Stimulated activated CD8-positive, alpha-beta memory T cell treated with anti-CD3 and anti-CD28 coated beads, Interleukin-7, amount 100 ng/mL, for 1 hour (primary cell): Measurements from ENCODE around the gene CADM1.

Experiments used
- DNase-seq, 2 donors: peaks; one replicate each; pipeline ENCODE4 v3.0.0-alpha.2; 2020; ENCODE audit warnings: low read depth in 2 of 2

CADM1 gene

DNA sequence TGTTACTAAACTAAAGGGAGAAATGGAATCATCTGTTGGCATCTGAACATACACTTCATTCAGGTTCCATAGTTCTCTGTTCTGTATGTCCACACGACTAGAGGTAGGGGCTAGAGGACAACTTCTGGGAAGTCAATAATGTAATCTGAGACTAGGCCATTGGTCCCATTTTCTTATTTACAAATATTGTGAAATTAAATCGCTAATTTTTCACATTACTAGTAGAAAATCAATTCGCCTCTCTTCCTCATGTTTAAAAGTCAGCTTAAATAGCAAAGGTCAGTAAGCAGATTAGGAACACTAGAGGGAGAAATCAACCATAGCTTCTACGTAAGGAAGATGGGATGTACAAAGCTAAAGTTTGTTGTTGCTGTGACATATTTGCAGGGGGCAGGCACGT lies 59.7 kb downstream of the CADM1 start:
- no peak for DNase-seq

GRCh38 chr11:115439969-115440540 lies 64.2 kb downstream of the CADM1 start:
- DNase-seq = no peak

DNA sequence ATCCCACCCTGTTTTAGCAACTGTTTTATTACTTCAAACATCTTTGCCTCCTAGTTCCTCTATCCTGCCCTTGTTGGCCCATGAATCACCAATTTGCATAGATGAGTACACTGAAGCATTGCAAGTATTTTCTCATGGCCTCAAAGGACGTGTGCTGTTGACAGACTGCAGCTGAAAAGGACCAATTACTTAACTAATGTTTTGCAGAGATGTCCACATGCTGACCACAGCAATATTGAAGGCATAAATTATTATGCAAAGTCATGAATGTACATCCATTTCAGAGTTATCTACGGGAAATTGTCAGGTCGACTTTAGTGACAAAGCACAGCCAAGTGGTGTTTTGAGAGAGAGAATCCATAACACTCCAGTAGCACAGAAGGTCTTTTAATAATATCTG lies 64.8 kb downstream of the CADM1 start:
- no peak for DNase-seq

GRCh38 chr11:115437902-115438575 lies 66.2 kb downstream of the CADM1 start:
- DNase-seq = no peak

GRCh38 chr11:115430345-115430744 lies 73.9 kb downstream of the CADM1 start:
- DNase-seq = no peak

DNA sequence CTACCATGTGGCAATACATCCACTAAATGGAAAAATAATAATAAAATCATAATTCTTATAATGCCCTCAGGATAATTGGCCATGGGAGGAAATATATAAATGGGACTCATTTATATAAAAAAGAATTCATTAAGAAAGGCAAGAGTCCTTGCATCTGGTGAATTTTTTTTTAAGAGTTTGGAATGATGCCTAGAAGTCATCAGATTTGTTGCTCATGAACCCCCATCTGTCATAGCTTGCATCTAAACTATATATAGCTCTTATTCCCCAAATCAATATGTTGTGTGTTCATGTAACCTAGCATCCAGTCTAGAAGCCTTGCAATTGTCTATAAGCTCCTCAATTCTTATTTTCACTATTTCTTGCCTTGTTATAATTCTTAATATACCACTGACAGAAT lies 75.9 kb downstream of the CADM1 start:
- no peak for DNase-seq

- DNase-seq = no peak
Measured at GRCh38 chr11:115425816-115426215, 78.4 kb downstream of the CADM1 start.

- no peak for DNase-seq
Measured at GRCh38 chr11:115425250-115425649, 79.0 kb downstream of the CADM1 start.

DNA sequence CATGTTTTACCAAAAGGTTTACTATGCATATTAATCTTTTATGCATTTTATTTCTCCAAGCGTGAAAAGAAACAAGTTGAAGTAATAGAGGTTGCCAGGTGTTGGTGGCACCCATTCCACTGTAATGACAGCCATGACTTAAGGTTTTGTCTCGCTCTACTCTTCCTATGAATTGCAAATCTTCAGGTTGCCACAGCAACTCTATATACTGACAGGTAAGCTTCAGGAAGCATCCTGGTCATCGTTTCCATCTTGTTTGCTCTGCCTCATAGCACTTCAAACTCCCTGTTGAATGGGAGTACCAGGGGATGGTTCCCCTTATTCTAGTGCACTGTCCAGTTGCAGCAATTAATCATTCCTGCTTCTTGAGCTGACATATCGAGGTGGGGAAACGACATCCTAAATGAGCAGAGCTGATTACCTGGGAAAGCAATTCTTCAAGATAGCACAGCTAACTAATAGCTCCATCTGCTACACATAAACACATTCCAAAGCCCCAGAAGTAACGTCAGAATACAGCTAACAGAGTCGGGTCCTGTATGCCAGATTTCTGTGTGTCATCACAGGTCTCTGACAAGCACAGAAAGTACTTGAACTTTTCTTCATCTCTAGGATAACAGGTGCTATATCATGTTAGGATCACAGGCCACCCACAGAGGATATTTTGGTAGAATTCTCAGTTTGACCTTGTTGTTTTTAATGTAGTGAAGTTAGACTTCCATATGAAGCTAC lies 80.3 kb downstream of the CADM1 start:
- no peak for DNase-seq

GRCh38 chr11:115421992-115422689 lies 82.1 kb downstream of the CADM1 start:
- DNase-seq = no peak

GRCh38 chr11:115421352-115421991 lies 82.7 kb downstream of the CADM1 start:
- no peak for DNase-seq

DNA sequence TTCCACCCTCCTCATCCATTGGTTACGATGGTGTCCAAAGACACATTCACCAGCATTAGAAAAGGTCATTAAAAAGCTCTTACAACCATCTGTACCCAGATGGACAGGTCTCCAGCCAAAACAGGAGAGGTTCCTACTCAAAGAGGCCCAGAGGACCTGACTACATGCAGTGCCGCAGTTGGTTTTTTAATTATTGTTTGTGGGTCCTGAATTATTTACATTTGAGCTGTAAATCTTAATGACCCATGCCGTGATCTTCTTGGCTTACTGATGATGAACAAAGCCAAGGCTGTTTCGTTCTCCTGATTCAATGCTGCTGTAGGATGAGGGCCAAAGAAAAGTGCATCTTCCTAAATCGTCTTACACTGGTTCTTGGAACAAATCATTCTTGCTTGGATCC lies 83.7 kb downstream of the CADM1 start:
- DNase-seq = no peak

- no peak for DNase-seq
Measured at GRCh38 chr11:115418626-115419025, 85.6 kb downstream of the CADM1 start.

DNA sequence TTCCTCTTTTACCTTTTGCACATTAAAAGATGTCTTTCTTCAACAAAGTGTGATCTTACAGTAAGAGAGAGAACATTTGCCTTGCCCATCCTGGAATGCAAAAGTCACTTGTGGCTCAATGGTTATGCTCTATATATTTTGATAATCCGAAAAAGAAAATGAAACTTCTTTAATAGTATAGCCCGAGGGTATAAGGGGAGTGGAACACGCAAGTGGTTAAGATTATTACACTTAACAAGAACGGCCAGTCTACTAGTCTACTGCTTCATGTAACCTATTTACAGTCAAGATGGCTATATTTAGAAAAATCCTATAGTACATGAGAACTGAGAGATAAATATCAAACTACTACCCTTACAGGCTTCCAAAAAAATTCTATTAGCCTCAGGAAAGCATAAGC lies 86.1 kb downstream of the CADM1 start:
- no peak for DNase-seq

DNA sequence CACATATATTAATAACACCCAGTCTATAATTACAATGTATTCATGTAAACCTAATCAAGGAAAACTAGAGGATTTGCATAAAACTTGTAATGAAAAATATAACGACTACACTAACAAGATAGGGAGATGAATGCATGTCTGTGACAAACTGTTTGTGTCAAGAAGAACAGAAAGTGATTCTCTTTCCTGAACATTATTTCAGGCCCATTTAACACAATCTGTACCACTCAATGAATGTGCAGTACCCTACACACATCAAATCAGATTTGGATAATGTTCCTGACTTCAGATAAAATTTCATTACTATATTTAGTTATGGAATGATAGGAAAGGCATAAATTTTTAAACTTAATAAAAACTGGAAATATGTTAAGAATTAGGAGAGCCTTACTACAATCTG lies 93.1 kb downstream of the CADM1 start:
- DNase-seq = no peak

DNA sequence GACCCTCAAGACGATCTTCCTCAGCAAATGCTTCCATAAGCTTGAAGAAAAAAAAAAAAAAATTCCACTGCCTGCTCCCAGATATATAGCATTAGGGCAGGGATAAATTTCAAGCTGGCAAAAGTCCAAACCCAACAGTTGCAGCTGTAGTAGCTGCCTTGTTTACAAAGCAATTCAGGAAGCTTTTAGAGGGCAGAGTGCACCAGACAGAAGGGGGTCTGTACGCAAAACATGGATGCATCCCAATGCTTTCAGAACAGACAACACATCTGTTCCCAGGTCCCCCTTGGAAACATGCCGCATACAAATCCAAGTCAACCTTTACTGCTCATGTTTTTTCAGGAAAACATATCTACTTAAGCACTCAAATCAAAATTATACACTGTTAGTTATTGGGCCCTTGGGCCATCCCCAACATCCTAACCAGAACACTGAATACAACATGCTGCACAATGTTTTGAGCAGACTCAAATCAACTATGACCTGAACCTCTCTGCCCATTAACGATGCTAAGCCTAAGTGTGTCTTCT lies 94.5 kb downstream of the CADM1 start:
- no peak for DNase-seq

- DNase-seq = no peak
Measured at GRCh38 chr11:115409116-115409670, 95.0 kb downstream of the CADM1 start.

DNA sequence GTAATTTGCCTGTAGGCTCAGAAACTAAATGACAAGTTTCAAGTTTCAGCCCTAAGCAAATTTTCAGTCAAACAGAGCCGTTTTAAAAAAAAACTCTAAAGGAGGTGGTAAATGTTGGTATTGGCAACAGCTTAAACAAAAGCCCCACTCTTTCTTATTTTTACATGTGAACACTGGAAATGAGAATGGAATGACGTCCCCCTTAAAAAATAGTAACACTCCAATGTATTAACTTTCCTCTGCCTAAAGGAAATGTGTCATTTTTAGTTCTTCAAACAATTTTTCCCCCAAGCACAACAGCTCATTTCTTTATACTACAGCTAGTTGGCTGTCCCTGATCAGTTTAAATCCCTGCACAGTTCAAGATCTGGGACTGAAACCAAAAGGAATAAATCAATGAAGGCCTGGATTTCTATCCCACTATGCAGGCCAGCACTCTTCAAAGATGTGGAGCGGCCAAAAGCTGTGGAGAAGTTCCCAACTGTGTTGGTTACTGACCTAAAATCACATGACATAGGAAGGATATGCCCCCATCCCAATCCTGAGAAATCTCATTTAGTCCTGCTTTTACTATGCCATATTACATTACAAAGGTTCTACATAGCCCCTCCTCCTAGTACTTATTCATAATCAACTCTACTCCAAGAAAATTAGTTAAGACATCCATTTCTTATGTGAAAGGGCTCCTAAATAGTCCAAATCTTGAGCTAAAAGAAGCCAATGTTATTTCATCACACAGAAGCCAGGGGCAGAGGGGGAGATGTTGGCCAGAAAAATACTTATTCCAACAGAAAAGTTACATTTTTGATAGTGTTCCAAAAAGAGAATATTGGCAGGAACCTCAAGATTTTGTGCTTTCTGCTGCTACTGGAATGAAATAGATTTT lies 95.9 kb downstream of the CADM1 start:
- no peak for DNase-seq

DNA sequence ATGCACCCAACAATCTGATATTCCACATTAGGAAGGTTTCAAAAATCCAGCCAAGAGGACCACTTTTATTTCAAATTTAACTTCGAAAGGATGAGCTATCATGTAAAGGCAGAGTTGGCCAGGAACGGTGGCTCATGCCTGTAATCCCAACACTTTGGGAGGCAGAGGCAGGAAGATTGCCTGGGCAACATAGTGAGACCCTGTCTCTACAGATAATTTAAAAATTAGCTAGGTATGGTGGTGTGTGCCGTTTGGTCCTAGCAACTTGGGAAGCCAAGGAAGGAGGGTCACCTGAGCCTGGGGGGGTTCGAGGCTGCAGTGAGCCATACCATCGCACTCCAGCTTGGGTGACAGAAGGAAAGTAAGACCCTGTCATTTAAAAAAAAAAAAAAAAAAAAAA lies 96.7 kb downstream of the CADM1 start:
- no peak for DNase-seq

DNA sequence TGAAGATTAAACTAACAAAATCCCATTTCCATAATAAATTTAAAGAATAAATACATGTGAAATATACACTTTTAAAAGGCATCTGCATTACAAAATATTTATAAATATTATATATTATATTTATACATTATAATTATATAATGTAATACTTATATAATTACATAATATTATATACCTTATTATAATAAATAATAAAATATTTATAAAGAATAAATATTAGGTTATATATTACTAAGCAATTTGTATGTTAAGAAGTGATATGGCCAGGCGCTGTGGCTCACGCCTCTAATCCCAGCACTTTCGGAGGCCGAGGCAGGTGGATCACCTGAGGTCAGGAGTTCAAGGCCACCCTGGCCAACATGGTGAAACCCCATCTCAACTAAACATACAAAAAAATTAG lies 97.8 kb downstream of the CADM1 start:
- DNase-seq = no peak
